GM13976 (cell line): ENCODE results near the gene CD72.
A peak's percentile ranks its signal among the peaks of the same experiment; 100 is the strongest.

ENCODE experiments used
- DNase-seq: peaks from one replicate; pipeline ENCODE4 v3.0.0; 2012; ENCODE audit warnings: low spot score
- CTCF ChIP-seq: IDR thresholded peaks from 2 replicates; pipeline ENCODE4 v1.5.1; 2012; ENCODE audit warnings: borderline replicate concordance, mild to moderate bottlenecking; ENCODE audit not compliant: insufficient read depth; ENCODE audit errors: extremely low read depth, missing control alignments, control extremely low read depth
- in situ Hi-C: fragments of 300-500 bp; cut with MboI; formaldehyde crosslinking; loops from one replicate; pipeline ENCODE4 v1.12.0; 2022; ENCODE audit warnings: low sequenced_read_pairs, mixed read lengths, inconsistent platforms; ENCODE audit not compliant: unreplicated experiment

Gene CD72

DNA sequence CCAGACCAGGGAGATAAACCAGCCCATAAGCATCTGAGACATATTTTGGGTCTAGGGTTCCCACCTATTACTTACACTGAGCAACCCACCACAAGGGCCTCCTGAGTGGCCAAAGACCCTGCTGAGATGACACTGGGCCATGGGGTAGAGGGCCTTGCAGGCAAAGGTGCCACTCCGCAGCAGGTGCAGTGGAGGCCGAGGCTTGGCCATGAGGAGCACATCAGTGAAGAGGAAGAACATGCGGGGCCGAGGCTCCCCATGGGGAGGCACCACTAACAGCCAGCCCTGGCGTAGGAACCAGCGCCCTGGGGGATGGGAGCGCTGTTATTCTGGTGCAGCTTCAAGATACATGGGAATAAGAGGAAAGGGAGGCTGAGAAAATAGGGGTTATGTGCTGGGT lies 44.2 kb upstream of the CD72 start:
- DNase-seq = no peak
- in situ Hi-C loops = no loop called here
- no peak for TF ChIP-seq CTCF

DNA sequence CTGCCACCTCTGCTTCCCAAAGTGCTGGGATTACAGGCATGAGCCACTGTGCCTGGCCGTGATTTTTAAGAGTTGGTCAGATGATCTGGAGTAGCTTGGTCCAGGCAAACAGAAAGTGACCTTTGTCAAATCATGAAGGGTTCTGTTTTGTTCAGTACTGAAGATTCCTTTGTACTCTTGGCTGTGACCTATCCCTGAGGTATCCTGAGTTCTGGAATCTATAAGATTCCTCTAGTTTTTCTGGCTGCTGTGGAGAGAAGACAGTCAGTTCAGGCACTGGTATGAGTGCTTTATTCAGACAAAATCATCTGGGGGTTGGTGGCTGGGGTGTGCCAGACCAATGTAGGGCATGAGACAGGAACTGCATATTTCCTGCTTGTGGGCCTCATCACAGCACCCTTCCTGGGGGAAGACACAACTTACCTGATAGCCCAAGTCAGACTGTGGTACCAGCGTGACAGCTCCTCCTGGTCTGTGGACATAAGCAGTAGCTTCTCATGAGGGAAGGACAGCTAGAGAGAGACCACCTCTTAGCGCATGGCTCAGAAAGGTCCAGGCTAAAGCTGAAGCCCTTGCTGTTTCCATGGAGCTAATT lies 43.6 kb upstream of the CD72 start:
- no peak for TF ChIP-seq CTCF
- no peak for DNase-seq
- in situ Hi-C loops = no loop called here

- DNase-seq = no peak
- peak; percentile 25 for TF ChIP-seq CTCF
- in situ Hi-C loops = no loop called here
These were observed 42.8 kb upstream of the CD72 start for GRCh38 chr9:35660966-35661415.

DNA sequence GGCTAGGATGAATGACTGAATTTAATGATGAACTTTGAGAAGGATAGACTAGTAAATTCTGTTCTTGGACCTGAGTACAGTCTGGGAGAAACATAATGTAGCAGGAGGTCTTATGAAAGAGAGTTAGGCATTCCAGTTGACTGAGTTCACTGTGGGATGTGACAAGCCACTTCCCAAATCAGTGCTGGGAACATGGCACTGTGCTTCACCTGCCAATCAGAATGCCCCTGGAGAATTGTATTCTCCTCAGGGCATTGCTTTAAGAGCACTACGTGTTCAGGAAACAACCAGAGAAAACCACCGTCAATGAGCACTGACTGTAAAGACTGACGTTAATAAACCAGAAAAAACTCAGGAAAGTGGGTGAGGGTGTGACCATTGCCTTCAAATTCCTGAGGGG lies 41.1 kb upstream of the CD72 start:
- in situ Hi-C loops = no loop called here
- no peak for TF ChIP-seq CTCF
- no peak for DNase-seq

DNA sequence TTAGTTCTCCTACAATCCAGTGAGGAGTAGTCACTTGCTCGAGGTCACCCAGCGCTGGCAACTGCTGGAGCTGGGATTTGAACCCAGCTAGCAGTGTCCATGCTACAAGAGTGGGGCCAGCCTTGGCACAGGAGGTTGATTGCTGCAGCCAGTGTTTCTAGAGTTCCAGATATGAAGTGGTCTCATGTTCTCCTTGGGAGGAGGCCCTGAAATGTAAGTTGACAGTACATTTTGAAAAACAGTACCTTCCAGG lies 40.7 kb upstream of the CD72 start:
- in situ Hi-C loops = no loop called here
- TF ChIP-seq CTCF = no peak
- DNase-seq = no peak

DNA sequence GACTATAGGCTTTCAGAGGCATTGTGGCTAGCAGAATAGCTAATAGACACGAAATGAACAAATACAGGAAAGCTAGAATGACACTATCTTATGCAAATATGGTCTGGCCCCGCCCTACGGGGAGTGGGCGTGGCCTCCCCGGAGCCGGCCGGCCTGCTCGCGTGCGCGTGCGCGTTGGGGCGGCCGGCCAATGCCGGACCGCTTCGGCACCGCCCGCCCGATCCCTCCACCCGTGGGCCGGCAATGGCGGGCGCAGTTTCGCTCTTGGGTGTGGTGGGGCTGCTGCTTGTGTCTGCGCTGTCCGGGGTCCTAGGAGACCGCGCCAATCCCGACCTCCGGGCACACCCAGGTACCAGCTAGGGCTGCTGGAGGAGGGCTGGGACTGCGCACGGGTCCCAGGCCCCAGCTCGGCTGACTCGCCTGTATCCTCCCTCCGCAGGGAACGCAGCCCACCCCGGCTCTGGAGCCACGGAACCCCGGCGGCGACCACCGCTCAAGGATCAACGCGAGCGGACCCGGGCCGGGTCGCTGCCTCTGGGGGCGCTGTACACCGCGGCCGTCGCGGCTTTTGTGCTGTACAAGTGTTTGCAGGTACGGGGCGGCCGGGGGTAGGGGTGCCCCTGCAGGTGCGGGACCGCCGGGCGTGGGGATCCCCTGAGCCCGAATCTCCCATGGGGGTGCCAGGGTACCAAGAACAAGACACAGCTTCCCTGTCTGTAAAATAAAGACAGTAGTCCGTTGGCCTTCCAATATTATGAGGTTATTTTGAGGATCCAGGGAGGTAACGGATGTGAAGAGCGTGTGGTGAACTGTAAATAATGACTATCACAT lies 40.1 kb upstream of the CD72 start, which contains the start of gene CCDC107:
CCDC107 (plus strand) TSS at position 156 of the 831 bp plus-strand sequence; CDS start at position 244, 88 bp downstream.
- peak; percentile 65 for TF ChIP-seq CTCF
- peak; percentile 97 for DNase-seq
- in situ Hi-C loops = no loop called here
